Ovary (tissue), 9 donors: Measurements from ENCODE around the gene MIF4GD. TPM values are rescaled to one million over a fixed set of nuclear protein-coding genes. Genes with fewer than 3 reads are reported as not detected.

Experiments used
- DNase-seq, 5 donors: peaks; one replicate each; pipeline ENCODE4 v3.0.0-alpha.2; 2019 to 2020
- H3K27ac ChIP-seq, 2 donors: fragments of 200-600 bp; one replicate each; pipeline versions ENCODE4 v1.5.1 to v1.8.0; 2019 to 2022
- H3K27me3 ChIP-seq: fragments of 200-600 bp; one replicate; pipeline ENCODE4 v1.8.0; 2022
- H3K36me3 ChIP-seq: fragments of 200-600 bp; sonication (generic); one replicate; pipeline ENCODE4 v1.5.1; 2019
- H3K4me1 ChIP-seq: one replicate; pipeline ENCODE4 v1.8.1; 2013; ENCODE audit warnings: mild to moderate bottlenecking, moderate library complexity; ENCODE audit not compliant: insufficient read depth
- H3K4me3 ChIP-seq: fragments of 200-600 bp; sonication (generic); one replicate; pipeline ENCODE4 v1.5.1; 2017
- H3K9me3 ChIP-seq, 2 donors: fragments of 200-600 bp in 1 of 2; sonication (generic) in 1 of 2; one replicate each; pipeline versions ENCODE4 v1.5.1 to v1.8.1; 2013 to 2019; ENCODE audit warnings: mild to moderate bottlenecking in 1 of 2, moderate library complexity in 1 of 2
- CTCF ChIP-seq, 3 donors: fragments of 450-650 bp in 2 of 3; fragments of 200-600 bp in 1 of 3; IDR thresholded peaks; one replicate each; pipeline versions ENCODE4 v1.5.1 to v1.8.0; 2016 to 2022; ENCODE audit warnings: antibody characterized with exemption in 3 of 3, mild to moderate bottlenecking in 1 of 3
- EP300 ChIP-seq: sonication (generic); formaldehyde crosslinking; IDR thresholded peaks from one replicate; pipeline ENCODE4 v1.6.1; 2017; ENCODE audit warnings: antibody characterized with exemption
- POLR2A ChIP-seq: fragments of 450-650 bp; IDR thresholded peaks from one replicate; pipeline ENCODE4 v1.6.1; 2017; ENCODE audit warnings: antibody characterized with exemption, mild to moderate bottlenecking, moderate library complexity
- WGBS, 3 donors: extraction: QIAGEN DNeasy Blood & Tissue Kit in 1 of 3; methylation state at CpG; one replicate each; pipeline versions ENCODE4 v1.1.5 to v1.1.7; 2013 to 2017; 5-methylcytosine and 5-hydroxymethylcytosine counted together
- intact Hi-C, 4 donors: fragments of 100-400 bp; cut with DNase I; formaldehyde crosslinking; loops; one replicate each; pipeline versions ENCODE4 v1.11.0 to v1.15.1; 2022 to 2023
- polyA plus RNA-seq, 2 donors: library from polyadenylated mRNA; stranded (reverse); fragments of 200-250 nt in 1 of 2; fragments of 350-450 nt in 1 of 2; fragmentation: Illumina TruSeq in 1 of 2; extraction: RNeasy Lipid Tissue Mini Kit (QIAGEN cat#74804) in 1 of 2; gene quantifications; one replicate each; pipeline ENCODE4 v1.2.3, GENCODE V29; 2013 to 2014
- total RNA-seq, 7 donors: library from RNA; depleted of rRNA in 2 of 7; stranded (reverse); fragments of >200 nt in 2 of 7; fragmentation: NEBNext Ultra II Directional in 3 of 7; extraction: Animal tissue kit (Norgen Biotek cat#: 25700) in 3 of 7; gene quantifications; one replicate each; pipeline versions ENCODE4 v1.1.0 to v1.2.4, GENCODE V29; 2016 to 2023
- donor health status: DM: no; HTN: no; CAD: no; lungs with moderate emphysema.
- donor health status: DM: no; HTN: no; CAD: no.
- donor health status: Bipolar disorder and iron deficiency.
- donor health status: DM: yes; HTN: yes; CAD: no.
- donor health status: DM: no; HTN: no; CAD: no.
- donor health status: DM: yes; HTN: yes; CAD: no.

MIF4GD gene
- total and polyA plus RNA-seq, 9 donors, result 11.8 to 20.3 (median 15.6) TPM

GRCh38 chr17:75231741-75232464, 39.1 kb downstream of the MIF4GD start:
- TF ChIP-seq CTCF (IDR thresholded peaks at IDR 0.05) (no peak), EP300 (no peak), POLR2A (no peak)
- intact Hi-C loops, result no loop called here
- no peaks in the 10 kb centered on the region for H3K27me3 ChIP-seq
- WGBS, 3 donors, result 84 to 87% (median 85%) methylated on average over 18 of the region's 18 CpGs
- no peak overlapping the region for H3K4me3 ChIP-seq
- H3K4me1 ChIP-seq, result no peaks in the 10 kb centered on the region
- no peaks in the 10 kb centered on the region for H3K9me3 ChIP-seq
- no peak overlapping the region for H3K27ac ChIP-seq
- no peak for DNase-seq
- no peaks in the 10 kb centered on the region for H3K36me3 ChIP-seq

- H3K27ac ChIP-seq, result no peak overlapping the region
- WGBS, 3 donors, result 86 to 96% (median 94%) methylated on average over 8 of the region's 8 CpGs
- intact Hi-C loops, result no loop called here
- H3K27me3 ChIP-seq, result no peaks in the 10 kb centered on the region
- DNase-seq, result no peak
- TF ChIP-seq EP300, result no peak
- no peak for TF ChIP-seq POLR2A
- no peaks in the 10 kb centered on the region for H3K4me1 ChIP-seq
- no peak overlapping the region for H3K4me3 ChIP-seq
- H3K9me3 ChIP-seq, result no peaks in the 10 kb centered on the region
- H3K36me3 ChIP-seq, result no peaks in the 10 kb centered on the region
Observed at GRCh38 chr17:75231071-75231470, 40.0 kb downstream of the MIF4GD start.

GRCh38 chr17:75228847-75229246, 42.2 kb downstream of the MIF4GD start:
- no peak overlapping the region for H3K27ac ChIP-seq
- no peaks in the 10 kb centered on the region for H3K9me3 ChIP-seq
- TF ChIP-seq EP300 (no peak), POLR2A (no peak), CTCF (IDR thresholded peaks at IDR 0.05) (no peak)
- intact Hi-C loops, result no loop called here
- no peak overlapping the region for H3K4me3 ChIP-seq
- WGBS, 3 donors, result 71 to 76% (median 73%) methylated on average over 4 of the region's 4 CpGs
- DNase-seq, result no peak
- H3K4me1 ChIP-seq, result no peaks in the 10 kb centered on the region
- no peaks in the 10 kb centered on the region for H3K27me3 ChIP-seq
- no peaks in the 10 kb centered on the region for H3K36me3 ChIP-seq

- Histone ChIP-seq H3K27me3 (no peaks in the 10 kb centered on the region), H3K4me1 (no peaks in the 10 kb centered on the region), H3K9me3 (no peaks in the 10 kb centered on the region), H3K27ac (no peak overlapping the region), H3K4me3 (no peak overlapping the region), H3K36me3 (no peaks in the 10 kb centered on the region)
- WGBS, 3 donors, result 42 to 53% (median 48%) methylated on average over 2 of the region's 2 CpGs
- no peak for DNase-seq
- TF ChIP-seq CTCF (IDR thresholded peaks at IDR 0.05), result no peak
- no peak for TF ChIP-seq POLR2A
- no peak for TF ChIP-seq EP300
- intact Hi-C loops, result no loop called here
Observed at GRCh38 chr17:75228305-75228704, 42.7 kb downstream of the MIF4GD start.

- TF ChIP-seq CTCF (IDR thresholded peaks at IDR 0.05) (no peak), POLR2A (no peak), EP300 (no peak)
- WGBS, 3 donors, result 76 to 85% (median 83%) methylated on average over 5 of the region's 5 CpGs
- no peak for DNase-seq
- intact Hi-C loops, result no loop called here
- Histone ChIP-seq H3K9me3 (no peaks in the 10 kb centered on the region), H3K27ac (no peak overlapping the region), H3K4me3 (no peak overlapping the region), H3K27me3 (no peaks in the 10 kb centered on the region), H3K36me3 (no peaks in the 10 kb centered on the region), H3K4me1 (no peaks in the 10 kb centered on the region)
Observed at GRCh38 chr17:75227729-75228128, 43.3 kb downstream of the MIF4GD start.
